Body of pancreas (tissue), 4 donors: ENCODE measurements around the gene TSC22D4. TPM values are rescaled to one million over a fixed set of nuclear protein-coding genes. Genes with fewer than 3 reads are reported as not detected.

ENCODE experiments used
- ATAC-seq: fragments of 150-250 bp; one replicate; pipeline ENCODE4 v1.9.1; 2016
- DNase-seq, 4 donors: peaks; one replicate each; pipeline ENCODE4 v3.0.0-alpha.2; 2019
- H3K27ac ChIP-seq, 4 donors: fragments of 200-600 bp; sonication (generic); 1 replicate in 3 of 4; 2 replicates in 1 of 4; pipeline versions ENCODE4 v1.5.1 to v1.6.1; 2016 to 2019; ENCODE audit warnings: mild to moderate bottlenecking in 1 of 4, mixed read lengths in 1 of 4, moderate library complexity in 1 of 4
- H3K27me3 ChIP-seq, 2 donors: fragments of 200-600 bp; sonication (generic); one replicate each; pipeline ENCODE4 v1.6.0; 2016; ENCODE audit warnings: mild to moderate bottlenecking in 1 of 2
- H3K36me3 ChIP-seq, 2 donors: fragments of 200-600 bp; sonication (generic); replicated peaks in 1 of 2; 2 replicates each; pipeline ENCODE4 v1.5.1; 2016; ENCODE audit warnings: low read depth in 2 of 2; ENCODE audit not compliant: insufficient read depth in 1 of 2
- H3K4me1 ChIP-seq: fragments of 200-600 bp; sonication (generic); one replicate; pipeline ENCODE4 v1.6.0; 2016
- H3K4me3 ChIP-seq, 2 donors: fragments of 200-600 bp; sonication (generic); 1 replicate in 1 of 2; 2 replicates in 1 of 2; pipeline ENCODE4 v1.5.1; 2016 to 2019
- H3K9me3 ChIP-seq, 3 donors: fragments of 200-600 bp; sonication (generic); 1 replicate in 2 of 3; 2 replicates in 1 of 3; pipeline ENCODE4 v1.5.1; 2016
- POLR2A ChIP-seq, 3 donors: fragments of 450-650 bp; IDR thresholded peaks; one replicate each; pipeline ENCODE4 v1.6.1; 2016; ENCODE audit warnings: antibody characterized with exemption in 3 of 3, mild to moderate bottlenecking in 2 of 3
- WGBS, 2 donors: methylation state at CpG; one replicate each; pipeline ENCODE4 v1.1.5; 2017; 5-methylcytosine and 5-hydroxymethylcytosine counted together
- intact Hi-C: fragments of 100-400 bp; cut with DNase I; formaldehyde crosslinking; loops from one replicate; pipeline ENCODE4 v1.15.1; 2023
- total RNA-seq, 2 donors: library from RNA; depleted of rRNA; stranded (reverse); fragments of >200 nt; gene quantifications; one replicate each; pipeline ENCODE4 v1.1.0, GENCODE V29; 2016
- TF ChIP-seq, protein P1 (sequence below), 7 experiments: fragments of 450-650 bp in 4 of 7; fragments of 200-600 bp in 3 of 7; sonication (generic) in 3 of 7; IDR thresholded peaks; one replicate each; pipeline ENCODE4 v1.5.1; 2016 to 2019; ENCODE audit warnings: antibody characterized with exemption in 7 of 7

TSC22D4 gene
- total RNA-seq, 2 donors from 2014 or later, result 16.6 to 34.9 TPM

DNA sequence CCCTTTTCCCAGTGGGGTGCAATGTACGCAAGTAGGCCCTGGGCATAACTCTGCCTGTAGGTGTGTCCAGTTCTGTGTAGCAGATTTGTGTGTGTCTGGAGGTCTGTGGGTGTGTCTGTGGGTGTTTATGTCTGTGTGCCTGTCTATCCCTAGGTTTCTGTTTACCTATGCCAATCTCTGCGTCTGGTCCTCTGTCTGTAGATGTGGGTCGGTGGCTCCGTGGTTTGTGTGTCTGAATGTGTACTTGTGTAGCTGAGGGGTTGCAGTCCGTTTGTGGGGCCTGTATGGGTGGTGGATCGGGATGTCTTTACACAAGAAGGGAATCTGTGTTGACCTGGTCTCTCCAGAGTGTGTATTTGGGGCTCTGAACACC, 5.6 kb upstream of the TSC22D4 start:
- intact Hi-C loops, result no loop called here
- whole genome bisulfite sequencing, 2 donors, result 83 to 86% methylated on average over 2 to 6 of the region's 6 CpGs
- peak overlapping the region in 1 of 4 donors; percentile 44 for H3K27ac ChIP-seq

DNA sequence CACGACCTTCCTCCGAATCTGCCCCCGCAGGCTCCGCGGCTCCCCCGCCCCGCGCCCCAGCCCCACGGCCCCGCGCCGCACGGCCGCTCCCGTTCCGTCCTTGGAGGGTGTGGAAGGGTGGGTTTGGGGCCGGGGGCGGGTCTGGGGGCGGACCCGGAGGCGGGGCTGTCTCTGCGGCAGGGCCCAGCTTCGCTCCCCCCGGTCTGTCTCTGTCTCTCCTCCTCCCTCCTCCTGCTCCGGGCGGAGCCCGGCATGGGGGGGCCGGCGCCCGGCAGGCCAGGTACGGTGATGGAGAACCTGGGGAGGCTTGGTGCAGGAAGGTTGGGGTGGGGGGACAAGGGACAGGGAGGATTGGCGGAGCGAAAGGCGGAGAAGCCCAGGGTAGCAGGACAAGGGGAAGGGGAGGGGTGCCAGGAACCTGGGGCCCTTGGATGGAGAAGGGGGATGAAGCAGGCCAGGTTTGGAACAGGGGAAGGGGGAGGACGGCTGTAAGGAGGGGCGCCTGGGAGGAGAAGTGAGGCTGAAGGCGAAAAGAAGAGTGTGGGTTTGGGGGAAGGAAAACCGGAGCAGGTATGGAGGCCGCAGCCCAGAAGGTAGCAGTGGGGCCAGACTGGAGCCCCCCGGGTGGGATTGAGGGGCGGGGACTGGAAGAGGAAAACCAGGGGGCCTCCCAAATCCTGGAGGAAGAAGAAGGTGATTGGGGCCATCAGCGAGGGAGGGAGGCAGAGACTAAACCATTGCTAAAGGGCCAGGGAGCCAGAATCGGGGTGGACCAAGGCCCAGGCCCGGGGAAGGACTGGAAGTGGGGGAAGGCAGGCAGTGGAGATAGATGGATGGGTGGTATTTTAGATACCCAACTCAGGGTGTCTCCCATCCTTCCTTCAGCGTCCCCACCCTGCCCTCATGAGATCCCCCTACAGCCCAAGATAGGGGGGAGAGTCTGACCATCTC, 5.0 kb upstream of the TSC22D4 start, which contains the start of gene NYAP1:
Gene NYAP1, plus strand, starts transcription at position 206 of the 951 bp plus-strand sequence. CDS start 1,385 bp downstream, outside the sequence.
- Histone ChIP-seq H3K4me1 (peaks cover 15% of the 10 kb centered on the region), H3K36me3 (no peaks in the 10 kb centered on the region), H3K27me3 (no peaks in the 10 kb centered on the region), H3K9me3 (no peaks in the 10 kb centered on the region), H3K4me3 (peak within 1 kb of the TSS; percentile 9 to 18), H3K27ac (peak within 1 kb of the TSS in 3 of 4 donors; percentile 44 to 61 (median 45))
- ATAC-seq, result peak; percentile 55
- TF ChIP-seq POLR2A (IDR thresholded peaks at IDR 0.05), result no peak
- TF ChIP-seq, protein P1, sequence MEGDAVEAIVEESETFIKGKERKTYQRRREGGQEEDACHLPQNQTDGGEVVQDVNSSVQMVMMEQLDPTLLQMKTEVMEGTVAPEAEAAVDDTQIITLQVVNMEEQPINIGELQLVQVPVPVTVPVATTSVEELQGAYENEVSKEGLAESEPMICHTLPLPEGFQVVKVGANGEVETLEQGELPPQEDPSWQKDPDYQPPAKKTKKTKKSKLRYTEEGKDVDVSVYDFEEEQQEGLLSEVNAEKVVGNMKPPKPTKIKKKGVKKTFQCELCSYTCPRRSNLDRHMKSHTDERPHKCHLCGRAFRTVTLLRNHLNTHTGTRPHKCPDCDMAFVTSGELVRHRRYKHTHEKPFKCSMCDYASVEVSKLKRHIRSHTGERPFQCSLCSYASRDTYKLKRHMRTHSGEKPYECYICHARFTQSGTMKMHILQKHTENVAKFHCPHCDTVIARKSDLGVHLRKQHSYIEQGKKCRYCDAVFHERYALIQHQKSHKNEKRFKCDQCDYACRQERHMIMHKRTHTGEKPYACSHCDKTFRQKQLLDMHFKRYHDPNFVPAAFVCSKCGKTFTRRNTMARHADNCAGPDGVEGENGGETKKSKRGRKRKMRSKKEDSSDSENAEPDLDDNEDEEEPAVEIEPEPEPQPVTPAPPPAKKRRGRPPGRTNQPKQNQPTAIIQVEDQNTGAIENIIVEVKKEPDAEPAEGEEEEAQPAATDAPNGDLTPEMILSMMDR (IDR thresholded peaks at IDR 0.05), result no peak
- intact Hi-C loops, result no loop called here
- DNase-seq, result peak; percentile 45 to 68 (median 56)
- WGBS, 2 donors, result 25 to 33% methylated on average over 29 to 41 of the region's 45 CpGs

More for the DNA sequence above, 5.6 kb upstream of the TSC22D4 start:
- H3K4me3 ChIP-seq, result no peak overlapping the region
- TF ChIP-seq, protein P1 (IDR thresholded peaks at IDR 0.05), result no peak
- no peak for TF ChIP-seq POLR2A (IDR thresholded peaks at IDR 0.05)
- H3K36me3 ChIP-seq, result no peaks in the 10 kb centered on the region
- no peaks in the 10 kb centered on the region for H3K27me3 ChIP-seq
- H3K9me3 ChIP-seq, result no peaks in the 10 kb centered on the region
- ATAC-seq, result no peak
- peaks cover 11% of the 10 kb centered on the region for H3K4me1 ChIP-seq
- no peak for DNase-seq

DNA sequence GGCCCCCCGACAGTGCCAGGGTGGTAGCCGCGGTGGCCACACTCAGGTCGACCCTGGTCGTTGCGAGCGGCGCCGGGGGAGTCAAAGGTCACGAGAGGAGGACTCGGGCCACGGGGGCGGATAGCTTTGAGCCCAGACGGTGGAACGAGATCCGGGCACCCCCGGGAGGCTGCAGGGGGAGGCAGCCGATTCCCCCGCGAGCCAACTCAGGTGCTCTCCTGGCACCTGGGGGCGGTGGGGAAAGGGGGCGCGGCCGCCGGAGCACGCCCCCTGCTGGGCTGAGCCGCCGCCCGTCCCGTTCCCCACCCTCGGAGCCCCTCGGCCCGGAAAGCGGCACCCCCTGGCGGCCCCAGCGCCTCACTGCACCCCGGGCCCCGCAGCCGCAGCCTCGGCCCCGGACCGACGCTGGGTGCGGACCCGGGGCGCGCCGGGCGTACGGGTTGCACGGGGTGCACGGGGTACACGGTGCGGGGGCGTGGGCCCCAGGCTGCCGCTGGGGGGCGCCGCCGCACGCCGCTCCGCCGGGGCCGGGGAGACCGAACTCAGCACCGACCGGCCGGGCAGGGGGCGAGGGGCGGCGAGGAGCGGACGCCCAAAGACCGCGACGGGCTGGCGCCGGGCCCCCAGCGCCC, 4.2 kb upstream of the TSC22D4 start:
- Histone ChIP-seq H3K4me3 (peak overlapping the region; percentile 9 to 18), H3K9me3 (no peaks in the 10 kb centered on the region), H3K27ac (peak overlapping the region in 3 of 4 donors; percentile 44 to 61 (median 45)), H3K4me1 (peaks cover 15% of the 10 kb centered on the region), H3K36me3 (no peaks in the 10 kb centered on the region), H3K27me3 (no peaks in the 10 kb centered on the region)
- peak; percentile 59 to 75 (median 66) for DNase-seq
- WGBS, 2 donors, result 0 to 3% methylated on average over 14 to 28 of the region's 79 CpGs
- TF ChIP-seq POLR2A (IDR thresholded peaks at IDR 0.05), result no peak
- TF ChIP-seq, protein P1 (IDR thresholded peaks at IDR 0.05), result peak; percentile 67 to 99 (median 97)
- intact Hi-C loops, result no loop called here
- peak; percentile 69 for ATAC-seq

DNA sequence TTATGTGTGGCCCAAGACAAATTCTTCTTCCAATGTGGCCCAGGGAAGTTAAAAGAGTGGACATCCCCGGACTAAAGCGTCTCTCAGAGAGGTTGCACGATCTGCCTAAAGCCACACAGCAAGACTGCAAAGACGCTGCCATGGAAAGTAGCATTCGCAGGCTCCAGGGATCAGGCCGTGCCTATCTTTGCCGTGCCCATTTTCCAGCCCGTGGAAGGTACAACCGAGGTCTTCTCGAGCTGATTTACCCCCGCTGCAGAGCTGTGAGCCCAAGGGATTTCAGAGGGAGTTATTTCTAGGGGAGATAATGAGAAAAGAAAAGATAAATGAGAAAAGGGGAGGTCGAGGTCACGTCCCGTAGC, 3.7 kb upstream of the TSC22D4 start:
- TF ChIP-seq, protein P1 (IDR thresholded peaks at IDR 0.05), result no peak
- no peak for TF ChIP-seq POLR2A (IDR thresholded peaks at IDR 0.05)
- Histone ChIP-seq H3K36me3 (no peaks in the 10 kb centered on the region), H3K4me1 (peaks cover 18% of the 10 kb centered on the region), H3K27me3 (no peaks in the 10 kb centered on the region), H3K4me3 (peak overlapping the region in 1 of 2 donors; percentile 18), H3K9me3 (no peaks in the 10 kb centered on the region), H3K27ac (peak overlapping the region in 3 of 4 donors; percentile 18 to 61 (median 45))
- ATAC-seq (no peak), DNase-seq (no peak)
- intact Hi-C loops, result no loop called here
- WGBS, 2 donors, result 26 to 34% methylated on average over 13 to 14 of the region's 14 CpGs
